Ovary (tissue), 9 donors: ENCODE results near the gene ASCL2. TPM values are rescaled to one million over a fixed set of nuclear protein-coding genes. Genes with fewer than 3 reads are reported as not detected.

Source experiments
- DNase-seq, 5 donors: peaks; one replicate each; pipeline ENCODE4 v3.0.0-alpha.2; 2019 to 2020
- H3K27ac ChIP-seq, 2 donors: fragments of 200-600 bp; one replicate each; pipeline versions ENCODE4 v1.5.1 to v1.8.0; 2019 to 2022
- H3K27me3 ChIP-seq: fragments of 200-600 bp; one replicate; pipeline ENCODE4 v1.8.0; 2022
- H3K36me3 ChIP-seq: fragments of 200-600 bp; sonication (generic); one replicate; pipeline ENCODE4 v1.5.1; 2019
- H3K4me1 ChIP-seq: one replicate; pipeline ENCODE4 v1.8.1; 2013; ENCODE audit warnings: mild to moderate bottlenecking, moderate library complexity; ENCODE audit not compliant: insufficient read depth
- H3K4me3 ChIP-seq: fragments of 200-600 bp; sonication (generic); one replicate; pipeline ENCODE4 v1.5.1; 2017
- H3K9me3 ChIP-seq, 2 donors: fragments of 200-600 bp in 1 of 2; sonication (generic) in 1 of 2; one replicate each; pipeline versions ENCODE4 v1.5.1 to v1.8.1; 2013 to 2019; ENCODE audit warnings: mild to moderate bottlenecking in 1 of 2, moderate library complexity in 1 of 2
- EP300 ChIP-seq: sonication (generic); formaldehyde crosslinking; IDR thresholded peaks from one replicate; pipeline ENCODE4 v1.6.1; 2017; ENCODE audit warnings: antibody characterized with exemption
- POLR2A ChIP-seq: fragments of 450-650 bp; IDR thresholded peaks from one replicate; pipeline ENCODE4 v1.6.1; 2017; ENCODE audit warnings: antibody characterized with exemption, mild to moderate bottlenecking, moderate library complexity
- WGBS, 3 donors: extraction: QIAGEN DNeasy Blood & Tissue Kit in 1 of 3; methylation state at CpG; one replicate each; pipeline versions ENCODE4 v1.1.5 to v1.1.7; 2013 to 2017; 5-methylcytosine and 5-hydroxymethylcytosine counted together
- intact Hi-C, 4 donors: fragments of 100-400 bp; cut with DNase I; formaldehyde crosslinking; loops; one replicate each; pipeline versions ENCODE4 v1.11.0 to v1.15.1; 2022 to 2023
- polyA plus RNA-seq, 2 donors: library from polyadenylated mRNA; stranded (reverse); fragments of 200-250 nt in 1 of 2; fragments of 350-450 nt in 1 of 2; fragmentation: Illumina TruSeq in 1 of 2; extraction: RNeasy Lipid Tissue Mini Kit (QIAGEN cat#74804) in 1 of 2; gene quantifications; one replicate each; pipeline ENCODE4 v1.2.3, GENCODE V29; 2013 to 2014
- total RNA-seq, 7 donors: library from RNA; depleted of rRNA in 2 of 7; stranded (reverse); fragments of >200 nt in 2 of 7; fragmentation: NEBNext Ultra II Directional in 3 of 7; extraction: Animal tissue kit (Norgen Biotek cat#: 25700) in 3 of 7; gene quantifications; one replicate each; pipeline versions ENCODE4 v1.1.0 to v1.2.4, GENCODE V29; 2016 to 2023
- TF ChIP-seq, protein P1 (sequence below), 3 donors: fragments of 450-650 bp in 2 of 3; fragments of 200-600 bp in 1 of 3; IDR thresholded peaks; one replicate each; pipeline versions ENCODE4 v1.5.1 to v1.8.0; 2016 to 2022; ENCODE audit warnings: antibody characterized with exemption in 3 of 3, mild to moderate bottlenecking in 1 of 3
- donor health status: DM: no; HTN: no; CAD: no; lungs with moderate emphysema.
- donor health status: DM: no; HTN: no; CAD: no.
- donor health status: Bipolar disorder and iron deficiency.
- donor health status: DM: yes; HTN: yes; CAD: no.
- donor health status: DM: no; HTN: no; CAD: no.
- donor health status: DM: yes; HTN: yes; CAD: no.

ASCL2 gene
- total and polyA plus RNA-seq, 9 donors: 0.10 to 1.3 (median 0.24) TPM

DNA sequence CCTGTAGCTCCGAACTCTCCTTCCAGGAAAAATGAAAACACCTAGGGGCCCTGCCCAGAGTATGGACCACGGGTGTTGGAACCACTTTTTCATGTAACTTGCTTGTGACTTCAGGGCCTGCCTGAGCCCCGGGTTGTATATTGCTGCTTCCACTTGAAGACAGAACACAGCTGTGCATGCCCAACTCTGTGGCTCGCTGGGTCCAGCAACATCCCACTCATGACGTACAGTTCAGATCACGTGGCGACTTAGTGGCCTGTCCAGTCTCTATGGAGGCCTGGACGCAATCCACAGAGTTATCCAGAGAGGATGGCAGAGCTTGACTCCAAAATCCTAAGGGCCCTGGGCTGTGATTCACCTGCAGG is 24.5 kb upstream of the ASCL2 start:
- Histone ChIP-seq H3K9me3 (no peaks in the 10 kb centered on the region), H3K27ac (no peak overlapping the region), H3K4me1 (no peaks in the 10 kb centered on the region), H3K27me3 (no peaks in the 10 kb centered on the region), H3K36me3 (no peaks in the 10 kb centered on the region), H3K4me3 (no peak overlapping the region)
- TF ChIP-seq EP300: no peak
- no peak for TF ChIP-seq POLR2A
- TF ChIP-seq, protein P1, sequence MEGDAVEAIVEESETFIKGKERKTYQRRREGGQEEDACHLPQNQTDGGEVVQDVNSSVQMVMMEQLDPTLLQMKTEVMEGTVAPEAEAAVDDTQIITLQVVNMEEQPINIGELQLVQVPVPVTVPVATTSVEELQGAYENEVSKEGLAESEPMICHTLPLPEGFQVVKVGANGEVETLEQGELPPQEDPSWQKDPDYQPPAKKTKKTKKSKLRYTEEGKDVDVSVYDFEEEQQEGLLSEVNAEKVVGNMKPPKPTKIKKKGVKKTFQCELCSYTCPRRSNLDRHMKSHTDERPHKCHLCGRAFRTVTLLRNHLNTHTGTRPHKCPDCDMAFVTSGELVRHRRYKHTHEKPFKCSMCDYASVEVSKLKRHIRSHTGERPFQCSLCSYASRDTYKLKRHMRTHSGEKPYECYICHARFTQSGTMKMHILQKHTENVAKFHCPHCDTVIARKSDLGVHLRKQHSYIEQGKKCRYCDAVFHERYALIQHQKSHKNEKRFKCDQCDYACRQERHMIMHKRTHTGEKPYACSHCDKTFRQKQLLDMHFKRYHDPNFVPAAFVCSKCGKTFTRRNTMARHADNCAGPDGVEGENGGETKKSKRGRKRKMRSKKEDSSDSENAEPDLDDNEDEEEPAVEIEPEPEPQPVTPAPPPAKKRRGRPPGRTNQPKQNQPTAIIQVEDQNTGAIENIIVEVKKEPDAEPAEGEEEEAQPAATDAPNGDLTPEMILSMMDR (IDR thresholded peaks at IDR 0.05): no peak
- intact Hi-C loops: no loop called here
- 78 to 89% (median 84%) methylated on average over 8 of the region's 8 CpGs for WGBS, 3 donors
- peak in 1 of 5 donors; percentile 12 for DNase-seq

- H3K4me3 ChIP-seq: no peak overlapping the region
- H3K27me3 ChIP-seq: no peaks in the 10 kb centered on the region
- H3K36me3 ChIP-seq: no peaks in the 10 kb centered on the region
- TF ChIP-seq POLR2A: no peak
- TF ChIP-seq EP300: no peak
- TF ChIP-seq, protein P1 (IDR thresholded peaks at IDR 0.05): no peak
- no peak overlapping the region for H3K27ac ChIP-seq
- peak in 2 of 5 donors; percentile 9 to 21 for DNase-seq
- intact Hi-C loops: no loop called here
- WGBS, 3 donors: 75 to 87% (median 76%) methylated on average over 26 to 27 of the region's 27 CpGs
- H3K9me3 ChIP-seq: no peaks in the 10 kb centered on the region
- no peaks in the 10 kb centered on the region for H3K4me1 ChIP-seq
Measured at GRCh38 chr11:2293984-2294925, 23.9 kb upstream of the ASCL2 start.

- no peak overlapping the region for H3K27ac ChIP-seq
- no peaks in the 10 kb centered on the region for H3K4me1 ChIP-seq
- H3K9me3 ChIP-seq: no peaks in the 10 kb centered on the region
- H3K36me3 ChIP-seq: no peaks in the 10 kb centered on the region
- no peak for TF ChIP-seq EP300
- WGBS, 3 donors: 81 to 89% (median 84%) methylated on average over 20 of the region's 20 CpGs
- no peak for DNase-seq
- intact Hi-C loops: no loop called here
- H3K4me3 ChIP-seq: no peak overlapping the region
- H3K27me3 ChIP-seq: no peaks in the 10 kb centered on the region
Measured at GRCh38 chr11:2293531-2293971, 23.2 kb upstream of the ASCL2 start.

- Histone ChIP-seq H3K27ac (no peak overlapping the region), H3K4me3 (no peak overlapping the region), H3K4me1 (no peaks in the 10 kb centered on the region), H3K36me3 (no peaks in the 10 kb centered on the region), H3K27me3 (no peaks in the 10 kb centered on the region), H3K9me3 (no peaks in the 10 kb centered on the region)
- 51 to 63% (median 52%) methylated on average over 10 of the region's 10 CpGs for WGBS, 3 donors
- intact Hi-C loops: loop anchor here in 1 of 4 donors (1.0 kb wide), 1 partner anchor 19 kb away; no protein-coding TSS in a partner anchor
- TF ChIP-seq, protein P1 (IDR thresholded peaks at IDR 0.05): no peak
- TF ChIP-seq EP300 (no peak), POLR2A (no peak)
- DNase-seq: peak in 1 of 5 donors; percentile 10
Measured at GRCh38 chr11:2290351-2290841, 20.0 kb upstream of the ASCL2 start.

DNA sequence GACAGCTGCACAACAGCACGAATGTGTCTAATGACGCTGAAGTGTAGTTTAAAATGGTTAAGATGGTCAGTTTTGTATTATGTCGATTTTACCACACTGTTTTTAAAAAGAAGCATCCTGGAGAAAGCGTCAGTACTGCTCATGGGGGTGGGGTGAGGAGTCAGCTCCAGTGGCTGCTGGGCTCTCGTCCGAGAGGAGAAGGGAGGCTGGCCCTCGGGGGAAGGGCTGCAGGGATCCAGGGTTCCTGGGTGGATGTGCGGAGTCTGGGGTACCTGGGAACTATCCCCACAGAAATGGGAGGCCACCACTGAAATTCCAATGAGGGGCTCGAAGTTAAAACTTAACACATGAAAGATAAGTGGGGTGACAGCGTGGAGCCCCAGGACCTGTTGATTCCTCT is 19.5 kb upstream of the ASCL2 start:
- WGBS, 3 donors: 74 to 85% (median 77%) methylated on average over 10 of the region's 10 CpGs
- TF ChIP-seq POLR2A (no peak), EP300 (no peak)
- TF ChIP-seq, protein P1 (IDR thresholded peaks at IDR 0.05): no peak
- Histone ChIP-seq H3K36me3 (no peaks in the 10 kb centered on the region), H3K27ac (no peak overlapping the region), H3K4me1 (no peaks in the 10 kb centered on the region), H3K27me3 (no peaks in the 10 kb centered on the region), H3K4me3 (no peak overlapping the region), H3K9me3 (no peaks in the 10 kb centered on the region)
- intact Hi-C loops: loop anchor here in 1 of 4 donors (1.0 kb wide), 1 partner anchor 19 kb away; no protein-coding TSS in a partner anchor
- no peak for DNase-seq
